Central memory CD8-positive, alpha-beta T cell (primary cell): ENCODE results near the gene PEA15.

ENCODE experiments used
- ATAC-seq: fragments of 150-1000 bp; cut with Tn5 transposase; replicated peaks from 2 replicates; pipeline ENCODE4 v1.10.0; 2022; ENCODE audit warnings: mild to moderate bottlenecking, moderate FRiP score, moderate number of reproducible peaks; ENCODE audit not compliant: poor library complexity, severe bottlenecking; ENCODE audit errors: extremely low read depth
- DNase-seq, 2 donors: peaks; one replicate each; pipeline ENCODE4 v3.0.0; 2021; ENCODE audit warnings: low spot score in 2 of 2
- H3K27ac Mint-ChIP-seq: one replicate; pipeline ENCODE4 v1.8.0; 2022; ENCODE audit warnings: low read depth, mild to moderate bottlenecking, moderate library complexity, mixed read lengths
- H3K27me3 Mint-ChIP-seq: one replicate; pipeline ENCODE4 v1.8.0; 2022; ENCODE audit warnings: mixed read lengths
- H3K36me3 Mint-ChIP-seq: one replicate; pipeline ENCODE4 v1.8.0; 2022; ENCODE audit warnings: mild to moderate bottlenecking, moderate library complexity, mixed read lengths; ENCODE audit not compliant: insufficient read depth
- H3K4me1 Mint-ChIP-seq: one replicate; pipeline ENCODE4 v1.8.0; 2022; ENCODE audit warnings: mixed read lengths
- H3K4me3 Mint-ChIP-seq: one replicate; pipeline ENCODE4 v1.8.0; 2022; ENCODE audit warnings: mild to moderate bottlenecking, moderate library complexity, mixed read lengths
- H3K9me3 Mint-ChIP-seq: one replicate; pipeline ENCODE4 v1.8.0; 2022; ENCODE audit warnings: mixed read lengths

PEA15 gene

DNA sequence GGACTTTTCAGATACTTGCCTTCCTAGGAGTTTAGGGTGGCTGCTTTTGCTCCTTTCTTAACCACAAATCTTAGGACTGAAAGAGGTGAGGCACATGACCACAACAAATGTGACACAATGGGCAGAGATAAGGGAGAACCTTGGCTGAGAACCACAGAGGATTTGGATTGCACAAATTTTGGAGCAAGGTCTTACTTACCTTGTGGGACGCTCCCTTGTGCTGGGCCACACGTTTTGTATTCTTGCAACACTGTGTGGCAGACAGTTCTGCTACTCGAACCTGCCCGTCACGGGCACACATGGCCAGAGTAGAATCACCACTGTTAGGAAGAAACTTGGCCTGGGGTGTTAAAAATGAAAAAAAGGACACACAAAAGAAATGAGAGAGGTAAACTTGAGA, 33.2 kb downstream of the PEA15 start:
- Mint-ChIP-seq H3K9me3 (no peaks in the 10 kb centered on the region), H3K36me3 (peaks cover 49% of the 10 kb centered on the region), H3K4me3 (no peak overlapping the region), H3K27ac (no peak overlapping the region), H3K4me1 (peaks cover 30% of the 10 kb centered on the region), H3K27me3 (no peaks in the 10 kb centered on the region)
- DNase-seq (no peak), ATAC-seq (no peak)

DNA sequence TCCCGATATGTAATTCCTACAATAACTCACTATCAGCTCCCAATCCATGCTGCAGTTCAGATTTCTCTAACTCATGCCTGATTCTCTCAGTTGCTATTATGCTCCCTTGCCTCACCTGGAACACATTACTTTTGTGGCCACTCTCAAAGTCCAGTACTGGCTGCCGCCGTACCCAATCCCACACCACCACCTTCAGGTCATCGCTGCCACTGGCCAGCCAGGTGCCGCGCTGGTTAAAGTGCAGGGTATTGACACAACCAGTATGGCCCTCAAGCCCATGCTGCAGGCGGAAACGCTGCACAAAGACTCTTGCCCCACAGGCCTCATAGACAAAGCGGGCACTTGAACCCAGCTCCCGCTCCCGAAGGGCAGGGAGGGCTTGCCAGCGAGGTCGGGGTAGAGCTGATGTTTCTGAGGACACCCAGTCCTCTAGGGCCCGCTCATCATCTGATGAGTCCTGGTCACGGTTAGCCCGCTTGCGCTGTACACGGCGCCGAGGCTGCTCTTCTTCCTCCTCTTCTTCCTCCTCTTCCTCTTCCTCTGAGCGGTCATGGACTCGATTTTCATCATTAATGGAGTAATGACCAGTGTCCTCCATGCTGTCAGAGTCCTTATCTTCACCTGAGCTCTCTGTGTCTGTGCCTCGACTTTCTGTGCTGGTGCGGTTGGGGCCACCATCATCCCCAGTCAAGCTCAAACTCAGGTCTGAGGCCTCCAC, 34.6 kb downstream of the PEA15 start:
- Mint-ChIP-seq H3K9me3 (no peaks in the 10 kb centered on the region), H3K27ac (no peak overlapping the region), H3K4me1 (peaks cover 30% of the 10 kb centered on the region), H3K36me3 (peaks cover 41% of the 10 kb centered on the region), H3K4me3 (no peak overlapping the region), H3K27me3 (no peaks in the 10 kb centered on the region)
- DNase-seq (no peak), ATAC-seq (no peak)

DNA sequence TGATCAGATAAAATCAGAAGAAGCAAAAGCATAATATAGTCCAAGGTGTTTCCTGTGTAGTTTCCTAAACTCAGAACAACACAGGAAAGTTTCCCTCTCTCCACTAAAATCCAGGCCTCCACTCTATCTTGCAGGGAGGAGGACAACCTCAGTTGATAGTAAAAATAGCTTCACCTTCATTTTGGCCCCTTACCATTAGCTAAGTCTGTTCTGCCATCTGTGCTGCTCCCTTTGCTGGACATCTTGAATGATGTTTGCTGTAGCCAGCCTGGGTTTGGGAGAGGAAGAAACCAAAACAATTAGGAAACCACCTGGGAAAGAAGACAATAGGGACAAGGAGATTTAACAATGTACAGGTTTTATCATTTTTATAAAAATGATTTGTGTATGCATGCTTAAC, 38.6 kb downstream of the PEA15 start:
- no peak overlapping the region for H3K4me3 Mint-ChIP-seq
- DNase-seq: no peak
- ATAC-seq: no peak
- H3K27ac Mint-ChIP-seq: peak overlapping the region; percentile 64
- no peaks in the 10 kb centered on the region for H3K27me3 Mint-ChIP-seq
- peaks cover 19% of the 10 kb centered on the region for H3K36me3 Mint-ChIP-seq
- peaks cover 28% of the 10 kb centered on the region for H3K4me1 Mint-ChIP-seq
- H3K9me3 Mint-ChIP-seq: no peaks in the 10 kb centered on the region

DNA sequence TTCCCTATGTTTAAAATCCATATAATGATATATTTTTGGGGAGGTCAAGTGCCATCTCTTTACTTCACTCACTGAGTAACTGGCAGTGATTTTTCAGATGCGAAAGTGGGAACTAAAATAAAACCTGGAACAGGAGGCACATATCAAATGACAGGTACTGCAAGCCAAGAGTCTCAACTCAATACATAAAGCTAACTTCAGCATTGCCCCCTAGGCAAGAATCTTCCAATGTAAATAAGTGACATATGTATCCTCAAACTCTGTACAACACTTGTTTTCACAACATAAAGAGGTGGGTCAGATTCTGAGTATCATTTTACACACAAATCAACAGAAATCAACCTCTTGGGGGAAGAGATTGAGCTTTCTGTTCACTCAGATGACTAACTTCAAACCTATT, 39.0 kb downstream of the PEA15 start:
- ATAC-seq (no peak), DNase-seq (no peak)
- peaks cover 27% of the 10 kb centered on the region for H3K4me1 Mint-ChIP-seq
- no peaks in the 10 kb centered on the region for H3K27me3 Mint-ChIP-seq
- H3K9me3 Mint-ChIP-seq: no peaks in the 10 kb centered on the region
- peaks cover 16% of the 10 kb centered on the region for H3K36me3 Mint-ChIP-seq
- no peak overlapping the region for H3K4me3 Mint-ChIP-seq
- no peak overlapping the region for H3K27ac Mint-ChIP-seq

DNA sequence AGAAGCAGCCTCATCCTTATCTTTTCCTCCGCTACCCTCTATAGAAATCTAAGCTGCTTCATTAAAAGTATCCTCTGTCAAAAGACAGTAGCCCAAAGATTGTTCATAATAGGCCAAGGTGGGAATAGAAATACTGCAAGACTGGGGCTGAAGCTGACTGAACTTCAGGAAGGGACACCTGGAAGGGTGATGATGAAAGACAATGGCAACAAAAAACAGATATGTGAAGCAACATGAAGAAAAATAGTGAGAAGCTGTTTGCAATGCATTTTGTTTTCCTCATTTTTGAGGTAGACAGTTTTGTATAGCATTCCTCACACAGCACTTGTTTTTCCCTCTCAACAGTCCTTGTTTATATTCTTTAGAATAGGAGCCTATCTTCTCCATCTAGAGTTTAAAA, 40.2 kb downstream of the PEA15 start:
- H3K27ac Mint-ChIP-seq: peak overlapping the region; percentile 2
- H3K4me1 Mint-ChIP-seq: peaks cover 20% of the 10 kb centered on the region
- DNase-seq (no peak), ATAC-seq (no peak)
- no peak overlapping the region for H3K4me3 Mint-ChIP-seq
- H3K9me3 Mint-ChIP-seq: no peaks in the 10 kb centered on the region
- H3K27me3 Mint-ChIP-seq: no peaks in the 10 kb centered on the region
- H3K36me3 Mint-ChIP-seq: peaks cover 13% of the 10 kb centered on the region

DNA sequence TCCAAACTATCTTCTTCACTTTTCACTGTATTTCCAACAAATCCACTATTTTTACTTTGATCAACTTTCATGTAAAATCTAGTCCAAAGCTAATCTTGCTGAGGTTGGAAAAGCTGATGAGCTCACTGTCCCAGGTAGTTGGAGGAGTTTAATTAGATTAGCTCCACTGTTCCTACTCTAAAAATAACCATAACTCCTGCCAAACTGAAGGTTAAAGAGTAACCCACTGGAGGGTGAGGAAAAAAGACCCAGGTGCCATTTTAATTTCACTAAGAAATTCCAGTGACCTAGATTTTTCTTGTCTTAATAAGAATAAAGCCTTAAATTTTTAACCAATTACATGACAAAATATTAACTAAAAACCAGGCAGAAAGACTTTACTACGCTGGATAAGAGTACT, 41.9 kb downstream of the PEA15 start:
- Mint-ChIP-seq H3K27me3 (no peaks in the 10 kb centered on the region), H3K36me3 (peaks cover 6% of the 10 kb centered on the region), H3K27ac (no peak overlapping the region), H3K4me3 (no peak overlapping the region), H3K4me1 (peaks cover 24% of the 10 kb centered on the region), H3K9me3 (no peaks in the 10 kb centered on the region)
- no peak for DNase-seq
- ATAC-seq: no peak

DNA sequence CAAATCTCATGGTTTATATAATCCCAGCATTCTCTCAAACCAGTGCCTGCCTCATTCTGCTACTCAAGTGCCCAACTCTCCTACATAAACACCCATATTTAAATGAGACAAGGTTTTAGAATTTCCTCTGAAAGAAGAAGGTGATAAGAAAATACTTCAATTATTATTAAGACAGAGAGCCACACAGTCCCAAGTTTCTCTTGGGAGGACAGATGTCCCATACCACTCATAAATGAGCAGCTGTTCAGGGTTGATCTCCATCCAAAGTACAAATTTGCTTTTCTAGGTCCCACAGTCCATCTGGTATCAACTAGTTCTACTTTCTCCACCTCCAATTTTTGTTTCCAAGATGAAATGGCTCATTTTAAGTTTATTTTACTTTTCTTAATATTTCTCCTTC, 45.8 kb downstream of the PEA15 start:
- Mint-ChIP-seq H3K9me3 (no peaks in the 10 kb centered on the region), H3K27ac (peak overlapping the region; percentile 19), H3K4me3 (no peak overlapping the region), H3K27me3 (no peaks in the 10 kb centered on the region), H3K4me1 (peaks cover 11% of the 10 kb centered on the region), H3K36me3 (peaks cover 14% of the 10 kb centered on the region)
- DNase-seq (no peak), ATAC-seq (no peak)

DNA sequence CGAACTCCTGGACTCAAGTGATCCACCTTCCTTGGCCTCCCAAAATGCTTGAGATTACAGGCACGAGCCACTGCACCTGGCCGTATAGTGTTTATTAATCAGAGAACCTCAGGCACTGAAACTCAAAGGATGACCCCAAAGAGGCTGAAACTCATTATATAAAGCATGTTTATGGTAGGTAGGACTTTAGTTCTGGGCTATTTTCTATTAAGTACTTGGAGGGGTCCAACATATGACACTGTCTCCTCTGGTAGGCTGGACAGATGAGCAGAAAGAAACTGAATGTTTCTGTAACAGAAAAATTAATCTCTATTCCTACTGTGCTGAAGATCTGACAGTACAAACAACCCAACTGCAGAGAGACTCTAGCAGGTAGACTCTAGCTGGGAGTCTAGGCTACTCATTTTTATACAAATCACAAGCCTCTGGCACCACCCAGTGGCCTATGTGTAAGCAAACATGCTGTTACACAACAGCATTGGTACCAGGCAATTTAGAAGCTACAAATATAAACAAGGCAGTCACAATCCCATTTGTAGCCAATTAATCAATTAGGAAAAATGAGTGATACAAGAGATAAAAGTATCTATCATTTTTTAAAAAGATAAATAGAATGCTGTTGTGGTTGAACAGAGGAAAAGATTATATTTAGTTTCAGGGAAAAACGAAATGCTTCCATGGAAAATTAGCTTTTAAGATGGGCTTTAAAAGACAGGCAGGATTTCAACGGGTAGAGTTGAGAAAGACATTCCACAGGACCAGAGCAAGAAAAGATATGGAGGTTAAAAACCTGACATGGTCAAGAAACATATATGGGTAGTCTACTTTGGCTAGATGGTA, 46.7 kb downstream of the PEA15 start:
- H3K27ac Mint-ChIP-seq: peak overlapping the region; percentile 89
- peaks cover 15% of the 10 kb centered on the region for H3K4me1 Mint-ChIP-seq
- DNase-seq (peak; percentile 20 to 52), ATAC-seq (peak; percentile 96)
- H3K36me3 Mint-ChIP-seq: peaks cover 13% of the 10 kb centered on the region
- H3K9me3 Mint-ChIP-seq: no peaks in the 10 kb centered on the region
- no peak overlapping the region for H3K4me3 Mint-ChIP-seq
- H3K27me3 Mint-ChIP-seq: no peaks in the 10 kb centered on the region

DNA sequence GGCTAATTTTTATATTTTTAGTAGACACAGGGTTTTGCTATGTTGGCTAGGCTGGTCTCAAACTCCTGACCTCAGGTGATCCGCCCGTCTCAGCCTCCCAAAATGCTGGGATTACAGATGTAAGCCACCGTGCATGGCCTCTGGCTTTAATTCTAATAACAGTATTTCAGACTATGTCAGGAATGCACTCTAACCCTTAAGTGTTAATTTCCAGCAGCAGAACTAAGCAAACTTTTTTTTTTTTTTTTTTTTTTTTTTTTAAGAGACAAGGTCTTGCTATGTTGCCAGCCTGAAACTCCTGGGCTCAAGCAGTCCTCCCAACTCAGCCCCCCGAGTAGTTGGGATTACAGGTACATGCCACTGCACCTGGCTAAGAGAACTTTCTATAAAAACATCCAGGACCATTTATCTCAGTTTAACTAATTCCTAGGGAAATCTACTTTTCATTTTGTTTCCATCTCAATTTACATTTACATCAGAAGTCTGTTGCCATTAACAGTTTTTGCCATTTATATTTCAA, 50.7 kb downstream of the PEA15 start:
- peaks cover 45% of the 10 kb centered on the region for H3K4me1 Mint-ChIP-seq

DNA sequence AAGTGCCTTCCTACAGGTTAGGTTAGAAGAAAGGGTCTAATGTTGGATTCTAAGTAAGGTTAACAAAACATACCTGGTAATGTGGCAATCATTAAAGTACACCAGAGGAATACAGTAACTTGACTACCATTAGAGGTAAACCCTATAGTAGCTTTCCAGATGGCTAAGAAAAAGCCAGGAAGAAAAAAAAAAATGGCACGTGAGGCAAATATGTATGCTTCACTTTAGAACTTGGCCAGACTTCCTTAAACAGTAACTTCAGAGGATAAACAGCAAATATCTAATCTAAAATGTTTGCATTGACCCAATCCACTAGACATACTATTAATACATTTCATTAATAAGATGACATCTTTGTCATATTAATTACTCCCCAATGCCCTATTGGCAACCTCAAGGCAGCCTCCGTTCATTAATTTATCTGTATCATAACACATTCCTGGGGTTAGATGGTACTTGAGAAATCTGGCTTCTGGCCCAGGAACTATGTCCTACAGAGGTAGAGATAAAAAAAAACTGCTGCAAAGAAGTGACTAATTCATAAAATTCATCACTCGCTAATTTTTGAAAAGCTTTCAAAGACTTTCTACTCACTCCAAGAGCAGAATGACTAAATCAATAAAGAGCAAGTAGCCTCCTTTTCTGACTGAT, 51.3 kb downstream of the PEA15 start:
- H3K27ac Mint-ChIP-seq: no peak overlapping the region
- no peak for DNase-seq
- no peak for ATAC-seq
- H3K4me3 Mint-ChIP-seq: no peak overlapping the region
- peaks cover 24% of the 10 kb centered on the region for H3K36me3 Mint-ChIP-seq
- H3K4me1 Mint-ChIP-seq: peaks cover 51% of the 10 kb centered on the region
- H3K27me3 Mint-ChIP-seq: no peaks in the 10 kb centered on the region
- H3K9me3 Mint-ChIP-seq: no peaks in the 10 kb centered on the region

More for the DNA sequence above, 50.7 kb downstream of the PEA15 start:
- no peak for DNase-seq
- Mint-ChIP-seq H3K36me3 (peaks cover 22% of the 10 kb centered on the region), H3K27ac (no peak overlapping the region), H3K9me3 (no peaks in the 10 kb centered on the region), H3K27me3 (no peaks in the 10 kb centered on the region), H3K4me3 (no peak overlapping the region)
- ATAC-seq: no peak

DNA sequence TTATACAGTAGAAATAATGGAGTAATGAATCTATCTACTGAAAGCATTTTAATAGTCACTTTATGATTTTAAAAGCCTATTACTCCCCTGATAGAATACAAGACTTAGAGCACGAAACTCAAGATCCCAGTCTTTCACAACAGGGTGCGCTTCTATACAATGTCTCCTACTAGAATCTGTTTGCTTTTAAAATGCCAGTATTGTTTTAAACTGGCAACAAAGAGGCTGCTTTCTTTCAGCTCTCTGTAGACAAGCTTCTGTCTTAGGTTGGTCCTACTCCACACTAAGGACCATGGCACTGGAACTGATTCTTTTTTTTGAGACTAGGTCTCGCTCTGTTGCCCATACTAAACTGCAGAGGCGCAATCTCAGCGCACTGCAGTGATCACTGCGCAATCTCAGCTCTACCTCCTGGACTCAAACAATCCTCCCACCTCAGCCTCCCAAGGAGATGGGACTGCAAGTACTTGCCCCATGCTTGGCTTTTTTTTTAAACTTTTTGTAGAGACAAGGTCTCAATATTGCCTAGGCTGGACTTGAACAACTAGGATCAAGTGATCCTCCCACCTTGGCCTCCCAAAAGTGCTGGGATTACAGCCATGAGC, 52.3 kb downstream of the PEA15 start:
- ATAC-seq: no peak
- Mint-ChIP-seq H3K4me1 (peaks cover 46% of the 10 kb centered on the region), H3K27ac (no peak overlapping the region)

DNA sequence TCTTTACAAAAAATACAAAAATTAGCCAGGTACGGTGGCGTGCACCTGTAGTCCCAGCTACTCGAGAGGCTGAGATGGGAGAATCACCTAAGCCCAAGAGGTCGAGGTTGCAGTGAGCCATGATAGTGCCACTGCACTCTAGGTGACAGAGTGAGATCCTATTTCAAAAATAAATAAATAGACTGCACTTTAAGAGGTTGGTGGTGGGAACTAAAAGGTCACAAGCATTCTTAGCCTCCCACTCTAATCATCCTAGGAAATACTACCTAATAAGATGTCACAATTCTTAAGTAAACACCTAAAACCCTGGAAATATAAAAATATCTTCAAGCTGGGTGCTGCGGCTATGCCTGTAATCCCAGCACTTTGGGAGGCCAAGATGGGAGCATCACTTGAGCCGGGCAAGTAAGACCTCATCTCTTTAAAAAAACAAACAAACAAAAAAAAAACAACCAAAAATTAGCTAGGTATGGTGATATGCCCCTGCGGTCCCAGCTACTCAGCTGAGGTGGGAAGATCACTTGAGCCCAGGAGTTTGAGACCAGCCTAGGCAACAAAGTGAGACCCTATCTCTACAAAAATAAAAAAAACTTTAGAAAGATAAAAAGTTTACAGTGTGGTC, 53.1 kb downstream of the PEA15 start:
- Mint-ChIP-seq H3K36me3 (peaks cover 33% of the 10 kb centered on the region), H3K27ac (no peak overlapping the region)

More for the DNA sequence above, 52.3 kb downstream of the PEA15 start:
- DNase-seq: no peak
- H3K4me3 Mint-ChIP-seq: no peak overlapping the region
- no peaks in the 10 kb centered on the region for H3K27me3 Mint-ChIP-seq
- H3K9me3 Mint-ChIP-seq: no peaks in the 10 kb centered on the region
- H3K36me3 Mint-ChIP-seq: peaks cover 29% of the 10 kb centered on the region

More for the DNA sequence above, 53.1 kb downstream of the PEA15 start:
- Mint-ChIP-seq H3K4me3 (peak overlapping the region; percentile 10), H3K9me3 (no peaks in the 10 kb centered on the region), H3K4me1 (peaks cover 49% of the 10 kb centered on the region), H3K27me3 (no peaks in the 10 kb centered on the region)
- ATAC-seq (no peak), DNase-seq (no peak)
